ENCODE measurements around the gene OLFML2A. TPM values are rescaled to one million over a fixed set of nuclear protein-coding genes. Genes with fewer than 3 reads are reported as not detected.
A peak's percentile ranks its signal among the peaks of the same experiment; 100 is the strongest.

OLFML2A gene
- polyA plus RNA-seq, 3 donors, result 0.03 to 0.25 TPM; not detected in 1

- no peak for DNase-seq
- H2AFZ ChIP-seq (ENCODE audit: insufficient read depth, low read depth, low read length, poor library complexity, severe bottlenecking), result peak overlapping the region; percentile 80
- H3K4me2 ChIP-seq (replicated peaks; ENCODE audit: extremely low read depth, low read length, poor library complexity, severe bottlenecking), result peak overlapping the region; percentile 75
- H3K79me2 ChIP-seq (ENCODE audit: insufficient read depth, low read length), result peaks cover 30% of the 10 kb centered on the region
- H3K4me3 Mint-ChIP-seq, result peak overlapping the region; percentile 86 to 93
- TF ChIP-seq, protein P1, sequence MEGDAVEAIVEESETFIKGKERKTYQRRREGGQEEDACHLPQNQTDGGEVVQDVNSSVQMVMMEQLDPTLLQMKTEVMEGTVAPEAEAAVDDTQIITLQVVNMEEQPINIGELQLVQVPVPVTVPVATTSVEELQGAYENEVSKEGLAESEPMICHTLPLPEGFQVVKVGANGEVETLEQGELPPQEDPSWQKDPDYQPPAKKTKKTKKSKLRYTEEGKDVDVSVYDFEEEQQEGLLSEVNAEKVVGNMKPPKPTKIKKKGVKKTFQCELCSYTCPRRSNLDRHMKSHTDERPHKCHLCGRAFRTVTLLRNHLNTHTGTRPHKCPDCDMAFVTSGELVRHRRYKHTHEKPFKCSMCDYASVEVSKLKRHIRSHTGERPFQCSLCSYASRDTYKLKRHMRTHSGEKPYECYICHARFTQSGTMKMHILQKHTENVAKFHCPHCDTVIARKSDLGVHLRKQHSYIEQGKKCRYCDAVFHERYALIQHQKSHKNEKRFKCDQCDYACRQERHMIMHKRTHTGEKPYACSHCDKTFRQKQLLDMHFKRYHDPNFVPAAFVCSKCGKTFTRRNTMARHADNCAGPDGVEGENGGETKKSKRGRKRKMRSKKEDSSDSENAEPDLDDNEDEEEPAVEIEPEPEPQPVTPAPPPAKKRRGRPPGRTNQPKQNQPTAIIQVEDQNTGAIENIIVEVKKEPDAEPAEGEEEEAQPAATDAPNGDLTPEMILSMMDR (IDR thresholded peaks at IDR 0.05), result no peak
- no peaks in the 10 kb centered on the region for H3K9me3 Mint-ChIP-seq
- H3K27ac Mint-ChIP-seq, result peak overlapping the region in 6 of 7 donors; percentile 84 to 96 (median 92)
- H3K27me3 ChIP-seq (ENCODE audit: control insufficient read depth in 2 of 2, insufficient read depth in 2 of 2, low read length in 2 of 2), result no peaks in the 10 kb centered on the region
- H3K27ac ChIP-seq (ENCODE audit: low read depth in 1 of 2, low read length in 2 of 2), result peak overlapping the region; percentile 90 to 91
- H3K27me3 Mint-ChIP-seq (ENCODE audit: low read depth in 3 of 3), result peaks cover 0 to 2% (median 0%) of the 10 kb centered on the region in 3 donors
- H3K9me3 ChIP-seq (replicated peaks in 1 of 2; ENCODE audit: control insufficient read depth in 1 of 2, insufficient read depth in 1 of 2, low read length in 2 of 2), result no peaks in the 10 kb centered on the region
- H4K20me1 ChIP-seq (ENCODE audit: insufficient read depth, low read length), result peaks cover 55% of the 10 kb centered on the region
- intact Hi-C loops (cut with micrococcal nuclease), result loop anchor here (5.0 to 10.0 kb wide), 2 partner anchors 82 to 284 kb away; partner anchors contain the start of genes GOLGA1 (in 2 of the 2) and SCAI (in 1 of the 2)
- peaks cover 26 to 30% of the 10 kb centered on the region in 2 donors for H3K4me1 ChIP-seq (ENCODE audit: control insufficient read depth in 1 of 2, insufficient read depth in 2 of 2, low read length in 2 of 2)
- WGBS (ENCODE audit: insufficient coverage), result 11% methylated on average over 9 of the region's 12 CpGs
- H3K36me3 Mint-ChIP-seq, result peaks cover 36 to 40% of the 10 kb centered on the region in 2 donors
- H3K4me1 Mint-ChIP-seq, result peaks cover 34% of the 10 kb centered on the region
- H3K36me3 ChIP-seq (replicated peaks in 1 of 2; ENCODE audit: control insufficient read depth in 1 of 2, insufficient read depth in 2 of 2, low read length in 2 of 2), result peaks cover 38 to 44% of the 10 kb centered on the region in 2 donors
- H3K9ac ChIP-seq (ENCODE audit: insufficient read depth, low read length, poor library complexity, severe bottlenecking), result peak overlapping the region; percentile 92
- peak overlapping the region; percentile 79 to 90 (median 83) for H3K4me3 ChIP-seq (replicated peaks in 1 of 3; ENCODE audit: low read depth in 2 of 3, low read length in 3 of 3)
Observed at GRCh38 chr9:124860582-124861341, 83.8 kb downstream of the OLFML2A start.

GRCh38 chr9:124861342-124862229 is 84.7 kb downstream of the OLFML2A start, which contains the start of the genes ARPC5L and RPL35:
ARPC5L (plus strand) TSS chr9:124862130; CDS start chr9:124869291, 7,161 bp downstream.
RPL35 (minus strand) TSS chr9:124861957; CDS start chr9:124861912, 45 bp downstream.
- intact Hi-C loops (cut with micrococcal nuclease), result loop anchor here (5.0 to 10.0 kb wide), 2 partner anchors 81 to 283 kb away; partner anchors contain the start of genes GOLGA1 (in 2 of the 2) and SCAI (in 1 of the 2)
- Histone ChIP-seq H3K27me3 (ENCODE audit: control insufficient read depth in 2 of 2, insufficient read depth in 2 of 2, low read length in 2 of 2) (no peaks in the 10 kb centered on the region), H3K9me3 (replicated peaks in 1 of 2; ENCODE audit: control insufficient read depth in 1 of 2, insufficient read depth in 1 of 2, low read length in 2 of 2) (no peaks in the 10 kb centered on the region), H3K27ac (ENCODE audit: low read depth in 1 of 2, low read length in 2 of 2) (peak within 1 kb of the TSS; percentile 90 to 91), H4K20me1 (ENCODE audit: insufficient read depth, low read length) (peaks cover 48% of the 10 kb centered on the region), H3K9ac (ENCODE audit: insufficient read depth, low read length, poor library complexity, severe bottlenecking) (peak within 1 kb of the TSS; percentile 92), H3K4me2 (replicated peaks; ENCODE audit: extremely low read depth, low read length, poor library complexity, severe bottlenecking) (peak within 1 kb of the TSS; percentile 75), H2AFZ (ENCODE audit: insufficient read depth, low read depth, low read length, poor library complexity, severe bottlenecking) (peak within 1 kb of the TSS; percentile 80), H3K79me2 (ENCODE audit: insufficient read depth, low read length) (peaks cover 30% of the 10 kb centered on the region), H3K36me3 (replicated peaks in 1 of 2; ENCODE audit: control insufficient read depth in 1 of 2, insufficient read depth in 2 of 2, low read length in 2 of 2) (peaks cover 38 to 44% of the 10 kb centered on the region in 2 donors), H3K4me3 (replicated peaks in 1 of 3; ENCODE audit: low read depth in 2 of 3, low read length in 3 of 3) (peak within 1 kb of the TSS; percentile 79 to 90 (median 83)), H3K4me1 (ENCODE audit: control insufficient read depth in 1 of 2, insufficient read depth in 2 of 2, low read length in 2 of 2) (peaks cover 26 to 30% of the 10 kb centered on the region in 2 donors)
- Mint-ChIP-seq H3K9me3 (no peaks in the 10 kb centered on the region), H3K4me3 (peak within 1 kb of the TSS; percentile 90 to 96), H3K27me3 (ENCODE audit: low read depth in 3 of 3) (peaks cover 0 to 2% (median 0%) of the 10 kb centered on the region in 3 donors), H3K36me3 (peaks cover 36 to 39% of the 10 kb centered on the region in 2 donors), H3K27ac (peak within 1 kb of the TSS; percentile 85 to 96 (median 94)), H3K4me1 (peaks cover 34% of the 10 kb centered on the region)
- under 1% methylated on average over 92 of the region's 92 CpGs for WGBS (ENCODE audit: insufficient coverage)
- TF ChIP-seq, protein P1 (IDR thresholded peaks at IDR 0.05), result peak; percentile 55
- DNase-seq, result peak; percentile 91 to 93 (median 92)
